Left kidney (tissue), 2 donors: Measurements from ENCODE around the gene C1RL. TPM values are rescaled to one million over a fixed set of nuclear protein-coding genes. Genes with fewer than 3 reads are reported as not detected.
A peak's percentile ranks its signal among the peaks of the same experiment; 100 is the strongest.
"Not testable (repeated sequence)": the region's sequence is repeated elsewhere in the genome, so short reads cannot be mapped to it uniquely, and the experiment has no call there.

ENCODE experiments used
- DNase-seq: peaks from one replicate; pipeline ENCODE4 v3.0.0-alpha.2; 2013
- polyA plus RNA-seq: library from polyadenylated mRNA; unstranded; fragments of 120-200 nt; gene quantifications from one replicate; pipeline ENCODE4 v1.2.1, GENCODE V29; 2013; ENCODE audit not compliant: insufficient read length

C1RL gene
- polyA plus RNA-seq, 1 donor, result 46.0 TPM

DNA sequence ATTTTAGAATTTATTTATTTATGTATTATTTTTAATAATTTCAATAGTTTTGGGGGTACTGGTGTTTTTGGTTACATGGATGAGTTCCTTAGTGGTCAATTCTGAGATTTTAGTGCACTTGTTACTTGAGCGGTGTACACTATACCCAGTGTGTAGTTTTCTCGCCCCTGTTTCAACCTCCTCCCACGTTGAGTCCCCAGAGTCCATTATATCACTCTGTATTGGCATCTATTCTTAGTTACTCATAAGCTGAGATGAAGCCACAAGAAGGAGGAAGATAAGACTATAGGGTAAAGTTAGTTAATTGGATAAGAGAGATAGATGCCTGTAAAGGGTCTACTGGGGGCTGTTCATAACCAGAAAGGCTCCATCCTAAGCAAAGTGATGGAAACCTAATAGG is 44.5 kb downstream of the C1RL start:
- no peak for DNase-seq

GRCh38 chr12:7061596-7061995 is 47.4 kb downstream of the C1RL start:
- no peak for DNase-seq

GRCh38 chr12:7061138-7061537 is 47.9 kb downstream of the C1RL start:
- no peak for DNase-seq

- peak; percentile 83 for DNase-seq
Measured at GRCh38 chr12:7060353-7060954, 48.6 kb downstream of the C1RL start, which contains the start of gene C1S. Gene C1S, plus strand, starts transcription at chr12:7060718. Its CDS starts 1,195 bp downstream, at chr12:7061913.

- no peak for DNase-seq
Measured at GRCh38 chr12:7059780-7060179, 49.2 kb downstream of the C1RL start.

DNA sequence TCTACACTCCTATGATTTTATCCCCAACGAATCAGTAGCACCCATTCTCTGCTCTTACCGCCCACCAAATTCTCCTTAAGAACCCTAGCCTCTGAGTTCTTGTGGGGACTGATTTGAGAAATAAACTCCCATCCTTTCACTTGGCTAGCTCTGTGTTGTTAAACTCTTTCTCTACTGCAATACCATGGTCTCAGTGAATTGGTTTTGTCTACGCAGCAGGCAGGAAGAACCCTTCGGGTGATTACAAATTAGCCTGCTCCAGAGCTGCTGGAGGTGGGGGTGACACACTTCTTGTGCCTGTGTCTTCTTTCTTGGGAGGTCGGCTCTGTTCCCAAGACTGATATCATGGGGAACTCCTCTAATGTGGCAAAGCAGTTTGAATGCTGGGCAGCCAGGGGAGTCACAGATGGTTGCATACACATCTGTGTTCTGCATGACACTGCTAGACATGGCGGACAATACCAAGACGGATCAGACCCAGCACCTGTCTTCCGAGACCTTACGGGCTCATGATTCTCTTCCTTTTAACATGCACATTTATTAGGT is 50.1 kb downstream of the C1RL start:
- no peak for DNase-seq

DNA sequence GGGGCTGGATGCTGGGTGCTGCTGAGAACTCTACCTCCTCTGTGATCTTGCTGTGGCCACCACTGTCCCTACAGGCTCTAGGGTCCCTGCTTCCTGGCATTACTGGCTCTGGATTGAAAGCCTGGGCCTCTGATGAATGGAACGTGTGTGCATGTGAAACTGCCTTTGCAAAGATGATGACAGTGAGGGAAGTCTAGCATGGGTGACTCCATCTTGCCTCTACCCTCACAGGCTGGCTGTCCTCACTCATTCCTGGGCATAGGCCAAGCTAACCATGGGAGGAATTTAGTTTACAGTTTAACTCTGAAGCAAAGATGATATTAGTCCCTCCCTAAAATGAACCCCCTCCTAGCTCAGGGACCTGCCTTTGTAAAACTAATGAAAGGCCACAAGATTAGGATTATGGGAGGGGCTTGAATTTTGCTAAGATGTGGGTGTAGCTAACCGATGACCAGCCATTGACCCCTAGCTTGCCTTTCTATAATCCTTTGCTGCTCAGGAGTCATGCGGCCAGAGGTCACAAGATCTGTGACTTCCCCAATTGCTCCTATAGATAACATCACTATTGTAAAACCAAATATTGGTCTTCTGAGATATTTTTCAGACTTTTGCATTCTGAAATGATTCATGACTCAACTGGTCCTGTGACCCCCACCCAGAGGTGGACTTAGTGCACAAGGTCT is 50.7 kb downstream of the C1RL start:
- DNase-seq, result no peak

DNA sequence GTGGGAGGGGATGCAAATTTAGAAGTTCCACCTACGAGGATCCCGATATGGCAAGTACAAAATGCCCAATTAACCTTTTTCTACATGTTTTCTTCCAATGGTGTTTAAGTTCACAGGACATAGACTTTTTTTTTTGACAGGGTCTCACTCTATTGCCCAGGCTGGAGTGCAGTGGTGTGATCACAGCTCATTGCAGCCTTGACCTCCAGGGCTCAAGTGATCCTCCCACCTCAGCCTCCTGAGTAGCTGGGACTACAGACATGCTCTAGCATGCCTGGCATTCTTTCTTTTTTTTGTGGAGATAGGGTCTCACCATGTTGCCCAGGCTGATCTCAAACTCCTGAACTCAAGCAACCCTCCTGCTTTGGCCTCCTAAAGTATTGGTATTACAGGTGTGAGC is 53.3 kb downstream of the C1RL start:
- not testable (repeated sequence) for DNase-seq

DNA sequence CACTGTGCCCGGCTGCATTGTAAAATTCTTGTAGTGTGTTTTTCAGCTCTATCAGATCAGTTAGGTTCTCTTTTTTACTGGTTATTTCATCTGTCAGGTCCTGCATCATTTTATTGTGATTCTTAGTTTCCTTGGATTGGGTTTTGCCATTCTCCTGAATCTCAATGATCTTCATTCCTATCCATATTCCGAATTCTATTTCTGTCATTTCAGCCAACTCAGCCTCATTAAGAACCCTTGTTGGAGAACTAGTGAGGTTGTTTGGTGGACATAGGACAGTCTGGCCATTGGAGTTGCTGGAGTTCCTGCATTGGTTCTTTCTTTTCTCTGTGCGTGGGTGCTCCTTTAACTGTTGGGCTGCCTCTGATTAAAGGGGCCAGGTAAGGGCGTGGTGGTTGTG is 54.1 kb downstream of the C1RL start:
- DNase-seq, result no peak

DNA sequence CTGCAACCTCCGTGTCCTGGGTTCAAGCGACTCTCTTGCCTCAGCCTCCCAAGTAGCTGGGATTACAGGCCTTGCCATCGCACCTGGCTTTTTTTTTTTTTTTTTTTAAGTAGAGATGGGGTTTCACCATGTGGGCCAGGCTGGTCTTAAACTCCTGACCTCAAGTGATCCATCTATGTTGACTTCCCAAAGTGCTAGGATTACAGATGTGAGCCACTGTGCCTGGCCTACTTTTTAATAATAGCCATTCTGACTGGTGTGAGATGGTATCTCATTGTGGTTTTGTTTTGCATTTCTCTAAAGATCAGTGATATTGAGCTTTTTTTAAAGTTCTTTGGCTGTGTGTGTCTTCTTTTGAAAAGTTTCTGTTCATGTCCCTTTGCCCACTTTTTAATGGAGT is 59.0 kb downstream of the C1RL start:
- not testable (repeated sequence) for DNase-seq

GRCh38 chr12:7049445-7049951 is 59.5 kb downstream of the C1RL start:
- DNase-seq, result not testable (repeated sequence)

DNA sequence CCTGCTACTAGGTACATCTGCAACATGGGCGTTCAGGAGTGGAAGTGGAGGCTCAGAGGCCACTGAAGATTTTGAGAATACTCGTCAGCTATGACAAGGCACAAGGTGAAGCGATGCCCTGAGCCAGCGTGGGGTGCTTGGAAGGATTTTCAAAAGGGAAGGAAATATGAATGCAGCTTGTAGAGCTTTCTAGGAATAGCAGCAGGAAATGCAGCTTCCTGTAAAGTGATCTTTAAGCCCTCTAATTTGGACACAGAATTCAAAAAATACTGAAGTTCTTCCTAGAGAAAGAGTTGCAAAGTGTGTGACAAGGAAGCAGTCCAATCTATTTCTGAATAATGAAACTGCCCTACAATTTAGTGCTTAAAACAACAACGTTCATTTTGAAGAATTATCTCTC is 61.7 kb downstream of the C1RL start:
- DNase-seq, result no peak

- no peak for DNase-seq
Measured at GRCh38 chr12:7046383-7047105, 62.5 kb downstream of the C1RL start.

DNA sequence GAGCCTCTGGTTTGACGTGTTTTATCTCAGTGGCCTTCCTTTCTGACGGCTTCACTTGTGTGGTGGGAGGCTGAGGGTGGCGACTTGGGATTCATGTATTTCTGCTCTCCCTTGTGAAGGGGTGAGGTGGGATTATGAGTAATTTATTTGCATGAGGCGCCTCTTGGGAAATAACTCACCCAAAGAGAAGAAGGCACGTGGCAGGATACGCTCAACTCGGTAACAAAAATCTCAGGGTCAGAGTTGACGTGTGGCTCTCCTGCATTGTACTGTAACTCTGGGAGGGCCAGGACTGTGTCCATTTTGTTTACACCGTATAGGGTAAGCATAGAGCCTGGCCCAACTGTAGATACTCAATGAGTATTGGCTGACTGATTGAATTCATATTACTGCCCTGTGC is 63.1 kb downstream of the C1RL start:
- DNase-seq, result no peak

Other genes with a start within 250 kb of the C1RL start
- 515 TPM for gene TPI1, start 241.7 kb downstream of the C1RL start, polyA plus RNA-seq
- 9.2 TPM for gene SPSB2, start 235.9 kb downstream of the C1RL start, polyA plus RNA-seq
- 20.2 TPM for gene LRRC23, start 204.4 kb downstream of the C1RL start, polyA plus RNA-seq
- 14.8 TPM for gene ENO2, start 194.6 kb downstream of the C1RL start, polyA plus RNA-seq
- 109 TPM for gene ATN1, start 181.3 kb downstream of the C1RL start, polyA plus RNA-seq
- not detected for gene RNU7-1, start 165.4 kb downstream of the C1RL start, polyA plus RNA-seq
- gene C12orf57, start 165.2 kb downstream of the C1RL start, polyA plus RNA-seq, result 118 TPM
- 21.9 TPM for gene PTPN6, start 157.9 kb downstream of the C1RL start, polyA plus RNA-seq
- 236 TPM for gene PHB2, start 138.6 kb downstream of the C1RL start, polyA plus RNA-seq
- gene EMG1, start 138.3 kb downstream of the C1RL start, polyA plus RNA-seq, result 51.1 TPM
- 80.7 TPM for gene LPCAT3, start 90.7 kb downstream of the C1RL start, polyA plus RNA-seq
- 53.5 TPM for gene C1S, start 48.5 kb downstream of the C1RL start, polyA plus RNA-seq
- 40.5 TPM for gene C1R, start 16.8 kb downstream of the C1RL start, polyA plus RNA-seq
- 54.0 TPM for gene RBP5, start 19.7 kb upstream of the C1RL start, polyA plus RNA-seq
- 128 TPM for gene CLSTN3, start 21.2 kb upstream of the C1RL start, polyA plus RNA-seq
- 50.7 TPM for gene PEX5, start 80.5 kb upstream of the C1RL start, polyA plus RNA-seq
- not detected for gene ACSM4, start 194.9 kb upstream of the C1RL start, polyA plus RNA-seq